ENCODE results near the gene TINCR. TPM values are rescaled to one million over a fixed set of nuclear protein-coding genes. Genes with fewer than 3 reads are reported as not detected.

TINCR gene
- total RNA-seq, 1 experiment from 2014 or later: 0.17 TPM

- Histone ChIP-seq H3K4me2 (ENCODE audit: insufficient read depth, insufficient read length, low read length) (no peak overlapping the region), H4K8ac (replicated peaks; ENCODE audit: insufficient read length, low read depth, low read length) (no peak overlapping the region), H2BK12ac (ENCODE audit: insufficient read length, low read depth, low read length) (no peak overlapping the region), H3K14ac (ENCODE audit: insufficient read depth, low read length) (no peak overlapping the region), H4K5ac (ENCODE audit: insufficient read length, low read depth, low read length) (no peak overlapping the region), H3K18ac (ENCODE audit: insufficient read length, low read depth, low read length) (no peak overlapping the region), H3K23ac (ENCODE audit: insufficient read length, low read depth, low read length) (no peak overlapping the region), H2BK20ac (ENCODE audit: low read depth, low read length, poor library complexity, severe bottlenecking) (no peak overlapping the region), H3K79me2 (ENCODE audit: insufficient read depth, low read length) (no peaks in the 10 kb centered on the region), H4K91ac (ENCODE audit: insufficient read length, low read depth, low read length) (no peak overlapping the region), H3K9me3 (ENCODE audit: control insufficient read depth, low read depth, low read length) (no peaks in the 10 kb centered on the region), H3K4me1 (ENCODE audit: insufficient read depth, low read length) (no peaks in the 10 kb centered on the region), H3K27me3 (ENCODE audit: insufficient read depth, low read length) (no peaks in the 10 kb centered on the region), H4K20me1 (ENCODE audit: control insufficient read depth, insufficient read depth, insufficient read length) (no peaks in the 10 kb centered on the region), H2BK120ac (ENCODE audit: low read depth, low read length, poor library complexity, severe bottlenecking) (no peak overlapping the region), H3K23me2 (ENCODE audit: insufficient read length, low read depth, low read length, poor library complexity, severe bottlenecking) (no peaks in the 10 kb centered on the region), H3T11ph (ENCODE audit: low read length) (no peak overlapping the region), H2BK5ac (ENCODE audit: insufficient read length, low read length) (no peak overlapping the region), H3K4ac (ENCODE audit: low read depth, low read length) (no peak overlapping the region), H2BK15ac (ENCODE audit: low read depth, low read length) (no peak overlapping the region), H3K79me1 (ENCODE audit: insufficient read depth, low read depth, low read length, poor library complexity, severe bottlenecking) (no peaks in the 10 kb centered on the region), H3K9ac (ENCODE audit: extremely low read depth, insufficient read length, low read length) (no peak overlapping the region), H3K56ac (ENCODE audit: insufficient read length, low read depth, low read length) (no peak overlapping the region), H2AFZ (ENCODE audit: low read length) (no peak overlapping the region), H3K27ac (ENCODE audit: insufficient read length, low read depth, low read length) (no peak overlapping the region), H2AK5ac (ENCODE audit: insufficient read length, low read length) (no peak overlapping the region)
- Mint-ChIP-seq H3K27ac (no peak overlapping the region), H3K4me1 (peaks cover 3 to 21% of the 10 kb centered on the region in 2 experiments; a peak in 3 of 4 replicates), H3K27me3 (ENCODE audit: low read depth) (peaks cover 45% of the 10 kb centered on the region), H3K4me3 (no peak overlapping the region), H3K9me3 (no peaks in the 10 kb centered on the region), H3K36me3 (ENCODE audit: insufficient read depth in 1 of 3, low read depth in 3 of 3) (no peaks in the 10 kb centered on the region)
- no peak for DNase-seq
- TF ChIP-seq CTCF (conservative IDR thresholded peaks at IDR 0.05): no peak
- WGBS (ENCODE audit: extremely low coverage, insufficient read length, low lambda C conversion rate): no CpG with 5 or more reads among the region's 4 CpGs
These were observed 21.8 kb downstream of the TINCR start for GRCh38 chr19:5545984-5546383.
